Amniotic stem cell (primary cell): ENCODE measurements around the gene HAVCR1.
"Not testable (repeated sequence)": the region's sequence is repeated elsewhere in the genome, so short reads cannot be mapped to it uniquely, and the experiment has no call there.

Experiments
- DNase-seq: peaks from one replicate; lab custom pipeline; 2025; lab: John Stamatoyannopoulos, UW

Gene HAVCR1

DNA sequence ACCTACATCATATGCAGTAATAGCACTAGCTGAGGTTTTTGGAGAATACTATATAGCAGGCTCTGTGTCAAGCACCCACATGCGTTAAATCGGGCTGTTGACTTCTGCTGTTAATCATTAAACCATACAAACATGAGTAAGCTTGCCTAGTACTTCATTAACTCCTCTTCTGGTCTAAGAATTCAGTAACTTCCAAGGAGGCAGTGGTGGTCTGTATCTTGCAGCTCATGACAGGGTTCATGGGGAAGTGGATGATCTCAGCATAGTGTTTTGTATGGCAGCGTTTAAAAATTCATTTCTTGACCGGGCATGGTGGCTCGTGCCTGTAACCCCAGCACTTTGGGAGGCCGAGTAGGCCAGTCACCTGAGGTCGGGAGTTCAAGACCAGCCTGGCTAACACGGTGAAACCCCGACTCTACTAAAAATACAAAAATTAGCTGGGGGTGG is at the start of gene HAVCR1:
Gene HAVCR1 (minus strand): TSS at position 24 of the 447 bp plus-strand sequence. CDS start 1,173 bp downstream, outside the sequence.
- no peak for DNase-seq

DNA sequence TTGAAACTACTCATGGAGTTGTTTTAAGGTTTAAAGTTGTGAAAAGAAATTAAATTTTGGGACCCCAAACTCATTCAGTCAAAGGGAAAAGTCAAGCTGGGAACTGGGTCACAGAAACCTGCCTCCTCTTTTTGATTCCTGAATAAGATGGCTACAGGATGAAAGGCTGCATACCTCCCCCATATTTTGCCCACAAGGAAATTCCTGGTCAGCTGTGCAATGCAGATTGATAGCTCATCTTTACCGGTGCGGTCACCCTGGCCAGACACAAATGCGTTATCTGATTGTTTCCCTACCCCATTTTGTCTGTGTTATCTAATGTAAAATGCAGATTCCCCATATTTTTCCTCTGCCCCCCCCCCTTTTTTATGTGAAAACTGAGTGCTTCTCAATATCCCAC is 48.6 kb upstream of the HAVCR1 start:
- DNase-seq, result no peak

DNA sequence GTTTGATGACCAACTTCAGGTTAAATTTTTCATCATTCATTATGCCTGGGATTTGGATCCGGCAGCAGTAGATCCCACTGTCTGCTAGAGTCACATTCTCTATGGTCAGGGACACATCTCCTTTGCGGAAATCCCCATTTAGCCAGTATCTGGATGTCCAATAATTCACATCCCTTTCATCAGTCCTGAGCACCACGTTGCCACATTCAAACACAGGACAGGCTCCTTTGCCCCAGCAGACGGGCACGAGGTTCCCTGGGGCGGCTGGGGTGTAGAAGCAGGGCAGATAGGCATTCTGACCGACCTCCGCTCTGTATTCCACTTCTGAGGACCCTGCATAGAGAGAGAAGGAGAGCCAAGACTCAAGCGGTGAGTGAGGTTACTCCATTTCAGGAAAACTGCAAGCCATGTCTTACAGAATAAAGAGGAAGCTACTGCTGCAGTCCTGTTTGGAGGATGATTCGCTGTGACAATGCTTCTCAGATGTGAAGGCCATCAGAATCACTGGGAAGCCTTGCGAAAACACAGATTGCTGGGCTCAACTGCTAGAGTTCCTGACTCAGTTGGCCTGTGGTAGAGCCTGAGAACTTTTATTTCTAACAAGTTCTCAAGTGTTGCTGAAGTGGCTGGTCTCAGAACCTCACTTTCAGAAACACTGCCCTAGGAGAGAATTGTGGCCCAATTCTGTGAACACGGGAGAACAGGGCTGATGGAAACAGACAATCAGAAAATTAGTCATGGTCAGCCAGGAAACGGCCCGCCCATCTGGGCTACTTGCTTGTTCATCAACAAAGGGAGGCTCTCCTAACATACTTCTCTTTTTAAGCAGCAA is 47.9 kb upstream of the HAVCR1 start:
- no peak for DNase-seq

DNA sequence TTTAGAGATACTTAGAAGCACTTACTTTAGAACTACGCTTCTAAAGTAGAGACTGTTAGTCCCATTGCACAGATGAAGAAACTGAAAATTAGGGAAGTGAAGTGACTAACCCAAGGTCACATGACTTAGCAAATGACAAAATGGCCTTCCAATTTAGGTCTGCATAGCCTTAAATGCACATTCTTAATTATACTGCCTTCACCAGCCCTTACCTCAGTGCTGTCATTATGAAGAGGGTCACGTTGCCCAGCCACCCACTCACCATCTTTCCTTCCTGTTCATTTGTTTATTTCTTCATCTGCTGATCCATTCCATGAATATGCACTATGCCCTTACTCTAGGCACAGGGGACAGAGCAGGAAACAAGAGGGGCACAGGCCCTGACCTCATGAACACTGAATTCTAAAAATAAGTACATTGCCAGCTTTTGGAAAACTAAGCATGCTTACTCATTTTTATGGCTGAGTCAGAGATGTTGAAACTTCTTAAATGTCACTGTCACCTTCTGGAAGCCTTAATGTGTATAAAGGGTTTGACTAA is 41.3 kb upstream of the HAVCR1 start:
- DNase-seq, result peak; percentile 8

DNA sequence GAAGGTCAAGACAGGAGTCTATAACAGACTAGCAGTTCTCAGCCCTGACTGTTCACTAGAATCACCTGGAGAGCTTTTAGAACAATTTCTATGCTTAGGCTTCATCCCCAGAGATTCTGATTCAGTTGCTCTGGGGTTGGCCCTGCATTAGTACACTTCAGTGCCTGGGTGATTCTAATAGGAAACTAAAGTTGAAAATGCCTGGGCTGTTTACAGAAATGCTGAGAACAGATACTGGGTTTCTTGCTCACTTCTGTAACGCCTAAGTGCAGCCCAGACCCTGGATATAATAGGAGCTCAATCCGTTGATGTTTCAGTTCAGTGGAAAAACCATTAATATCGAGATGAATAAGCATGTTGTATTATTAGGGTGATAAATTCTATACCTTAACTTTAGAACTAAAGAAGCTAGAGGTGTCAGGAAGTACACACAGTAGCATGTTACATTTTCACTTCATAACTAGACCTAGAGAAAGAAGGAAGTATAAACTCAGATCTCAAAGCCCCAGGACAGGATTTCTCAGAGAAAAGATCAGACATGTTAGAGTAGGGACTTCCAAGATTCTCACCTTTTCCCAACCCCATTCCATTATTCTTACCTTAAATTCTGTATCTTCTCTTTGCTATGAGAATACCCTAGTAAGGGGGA is 29.6 kb upstream of the HAVCR1 start:
- no peak for DNase-seq

DNA sequence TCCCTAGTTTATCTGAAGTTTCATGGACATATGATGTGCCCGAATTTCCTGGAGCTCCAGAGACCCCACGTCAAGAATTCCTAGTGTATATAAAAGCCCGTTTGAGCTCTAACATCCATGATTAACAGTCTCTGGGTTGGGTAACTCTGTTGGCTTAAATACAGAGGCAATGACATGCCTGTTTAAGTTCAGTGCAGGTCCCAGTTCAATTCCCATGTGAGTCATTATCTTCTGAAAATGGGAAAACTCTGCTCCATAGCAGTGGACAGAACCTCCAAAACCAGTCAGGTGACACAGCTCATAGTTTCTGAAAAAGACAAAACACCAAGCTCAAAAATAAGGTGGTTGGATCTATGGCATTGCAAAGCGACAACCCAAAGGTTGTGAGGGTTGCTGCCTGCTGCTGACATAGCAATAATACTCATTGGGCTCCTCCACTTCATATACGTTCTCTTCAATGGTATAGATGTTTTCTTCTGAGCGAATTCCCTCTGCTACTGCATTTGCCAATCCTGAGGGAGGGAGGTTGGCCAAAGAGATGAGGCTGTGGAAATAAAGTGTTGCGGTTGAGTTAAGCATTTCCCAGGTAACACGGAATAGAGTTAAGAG is 27.9 kb upstream of the HAVCR1 start:
- no peak for DNase-seq

DNA sequence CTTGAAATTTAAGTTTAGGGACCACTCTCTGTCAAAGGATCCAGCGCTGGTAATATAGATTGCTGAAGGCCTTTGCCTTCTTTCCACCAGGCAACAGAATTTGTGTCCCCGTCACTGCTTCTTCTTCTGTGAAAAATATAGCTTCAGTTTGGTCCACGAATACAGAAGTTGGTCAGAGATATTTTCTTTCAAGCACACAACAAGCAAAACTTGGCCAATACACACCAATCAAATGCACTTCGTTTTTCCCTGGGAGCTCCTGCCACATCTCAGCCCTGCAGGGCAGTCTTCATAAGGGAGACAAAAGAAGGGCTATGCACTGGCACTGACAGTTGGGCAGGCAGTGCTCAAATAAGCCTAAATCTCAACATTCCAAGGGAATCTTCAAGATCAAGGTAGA is 27.0 kb upstream of the HAVCR1 start:
- DNase-seq, result no peak

DNA sequence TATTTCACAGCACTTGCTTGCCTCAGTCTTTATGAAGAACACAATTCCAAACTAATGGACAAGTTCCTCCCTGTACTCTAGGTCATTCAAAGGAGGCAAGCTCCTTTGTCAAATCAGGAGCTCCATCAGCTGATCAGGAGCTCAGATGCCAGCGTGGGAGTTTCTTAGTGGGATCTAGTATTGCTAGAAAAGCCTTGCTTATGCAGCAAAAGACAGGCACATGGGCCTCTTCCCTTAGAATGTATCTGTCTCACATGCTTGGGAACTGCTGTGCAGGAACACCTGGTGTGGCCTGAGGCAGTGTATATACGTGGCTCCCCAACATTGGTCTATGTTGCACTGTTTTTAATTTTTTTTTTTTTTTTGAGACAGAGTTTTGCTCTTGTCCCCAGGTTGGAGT is 21.4 kb upstream of the HAVCR1 start:
- no peak for DNase-seq

DNA sequence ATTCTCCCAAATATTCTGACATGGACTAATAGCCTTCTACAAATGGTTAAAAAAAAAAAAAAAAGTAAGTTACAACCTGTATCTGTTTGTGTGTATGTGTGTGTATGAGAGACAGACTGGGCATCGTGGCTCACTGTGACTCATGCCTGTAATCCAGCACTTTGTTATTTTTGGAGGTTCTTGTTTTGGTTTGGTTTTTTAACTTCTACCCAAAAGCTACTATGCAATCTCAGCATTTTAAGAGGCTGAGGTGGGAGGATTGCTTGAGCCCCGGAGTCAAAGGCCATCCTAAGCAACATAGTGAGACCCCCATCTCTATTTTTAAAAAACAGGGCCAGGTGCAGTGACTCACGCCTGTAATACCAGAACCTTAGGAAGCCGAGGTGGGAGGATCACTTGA is 17.6 kb upstream of the HAVCR1 start:
- peak; percentile 7 for DNase-seq

DNA sequence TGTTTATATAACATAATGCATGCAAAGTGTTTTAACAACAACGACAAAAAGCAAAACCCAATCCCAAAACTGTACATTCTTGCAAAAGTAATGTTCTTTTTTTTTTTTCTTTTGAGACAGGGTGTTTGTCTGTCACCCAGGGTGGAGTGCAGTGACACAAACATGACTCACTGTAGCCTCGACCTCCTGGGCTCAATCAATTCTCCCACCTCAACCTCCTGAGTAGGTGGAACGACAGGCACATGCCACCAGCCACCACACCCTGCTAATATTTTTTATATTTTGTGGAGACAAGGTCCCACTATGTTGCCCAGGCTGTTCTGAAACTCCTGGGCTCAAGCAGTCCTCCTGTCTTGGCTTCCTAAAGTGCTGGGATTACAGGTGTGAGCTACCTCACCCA is 13.6 kb upstream of the HAVCR1 start:
- no peak for DNase-seq

DNA sequence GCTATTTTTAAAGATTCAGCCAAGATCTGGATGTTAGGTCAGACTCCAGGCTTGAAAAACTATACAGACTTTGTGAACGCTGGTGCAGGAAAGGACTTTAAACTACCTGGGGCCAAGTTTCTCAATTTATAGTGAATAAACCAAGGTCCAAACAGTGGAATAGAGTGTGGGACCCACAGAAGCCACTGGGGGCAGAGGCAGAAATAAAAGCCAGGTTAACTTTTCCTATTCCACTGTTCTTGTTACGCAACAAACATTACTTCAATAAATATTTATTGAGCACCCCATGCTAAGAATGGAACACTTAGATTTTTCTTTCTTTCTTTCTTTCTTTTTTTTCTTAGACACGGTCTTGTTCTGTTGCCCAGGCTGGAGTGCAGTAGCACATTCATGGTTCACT is 11.0 kb upstream of the HAVCR1 start:
- no peak for DNase-seq

DNA sequence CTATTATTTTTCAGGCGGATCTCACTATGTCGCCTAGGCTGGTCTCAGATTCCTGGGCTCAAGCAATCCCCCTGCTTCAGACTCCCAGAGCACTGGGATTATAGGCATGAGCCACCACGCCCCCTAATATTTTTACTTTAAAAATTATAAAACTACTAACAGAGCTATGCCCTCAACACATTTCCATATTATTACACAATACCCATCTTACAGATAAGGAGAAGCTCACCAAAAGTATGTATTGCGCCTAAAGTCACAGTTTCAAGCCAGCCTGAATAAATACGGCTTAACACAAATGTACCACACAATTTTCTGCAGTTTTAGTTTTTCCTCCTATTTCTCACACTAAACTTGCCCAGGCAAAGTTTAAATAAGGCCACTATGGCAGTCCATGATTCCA is 9.9 kb upstream of the HAVCR1 start:
- no peak for DNase-seq

DNA sequence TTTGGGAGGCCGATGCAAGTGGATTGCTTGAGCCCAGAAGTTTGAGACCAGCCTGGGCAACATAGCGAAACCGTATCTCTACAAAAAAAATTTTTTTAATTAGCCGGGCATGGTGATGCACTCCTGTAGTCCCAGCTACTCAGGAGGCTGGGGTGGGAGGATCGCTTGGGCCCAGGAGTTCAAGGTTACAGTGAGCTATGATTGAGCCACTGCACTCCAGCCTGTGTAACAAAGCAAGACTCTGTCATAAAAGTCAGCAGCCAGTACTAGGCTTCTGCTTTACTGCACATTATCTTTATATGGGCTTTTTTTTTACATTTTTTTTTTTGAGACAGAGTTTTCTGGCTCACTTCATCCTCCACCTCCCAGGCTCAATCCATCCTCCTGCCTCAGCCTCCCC is 9.4 kb upstream of the HAVCR1 start:
- DNase-seq, result no peak

DNA sequence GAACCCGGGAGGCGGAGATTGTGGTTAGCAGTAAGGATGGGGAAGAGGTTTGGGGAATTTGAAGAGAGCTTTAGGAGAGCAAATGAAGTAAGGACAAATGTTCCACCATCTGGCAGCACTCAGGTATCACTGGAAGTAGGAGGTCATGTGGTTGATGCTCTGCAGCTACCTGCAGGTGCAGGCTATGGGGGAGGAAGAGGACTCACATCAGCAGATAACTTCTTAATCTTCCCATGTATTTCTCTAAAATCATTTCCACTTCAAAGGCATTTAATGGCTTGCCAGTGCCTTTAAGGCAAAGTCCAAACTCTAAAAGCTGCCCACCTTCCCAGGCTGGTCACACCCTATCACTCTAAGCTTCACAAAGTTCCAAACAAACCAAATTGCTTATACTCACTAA is 8.1 kb upstream of the HAVCR1 start:
- DNase-seq, result no peak

DNA sequence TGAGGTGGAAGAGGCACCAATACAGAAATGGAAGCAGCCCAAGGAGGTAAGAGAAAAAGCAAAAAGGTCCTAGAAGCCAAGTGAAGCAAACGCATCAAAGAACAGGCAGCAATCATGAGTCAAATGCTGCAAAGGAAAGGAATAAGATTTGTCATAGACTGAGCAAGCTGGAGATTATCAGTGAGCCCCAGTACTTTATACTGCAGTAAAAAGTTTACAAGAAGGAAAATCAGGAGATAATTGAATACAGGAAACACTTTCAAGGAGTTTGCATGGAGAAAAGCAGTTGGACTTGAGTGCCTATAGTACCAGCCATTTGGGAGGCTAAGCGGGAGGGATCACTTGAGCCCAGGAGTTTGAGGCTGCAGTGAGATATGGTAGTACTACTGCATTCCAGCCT is 7.2 kb upstream of the HAVCR1 start:
- no peak for DNase-seq

DNA sequence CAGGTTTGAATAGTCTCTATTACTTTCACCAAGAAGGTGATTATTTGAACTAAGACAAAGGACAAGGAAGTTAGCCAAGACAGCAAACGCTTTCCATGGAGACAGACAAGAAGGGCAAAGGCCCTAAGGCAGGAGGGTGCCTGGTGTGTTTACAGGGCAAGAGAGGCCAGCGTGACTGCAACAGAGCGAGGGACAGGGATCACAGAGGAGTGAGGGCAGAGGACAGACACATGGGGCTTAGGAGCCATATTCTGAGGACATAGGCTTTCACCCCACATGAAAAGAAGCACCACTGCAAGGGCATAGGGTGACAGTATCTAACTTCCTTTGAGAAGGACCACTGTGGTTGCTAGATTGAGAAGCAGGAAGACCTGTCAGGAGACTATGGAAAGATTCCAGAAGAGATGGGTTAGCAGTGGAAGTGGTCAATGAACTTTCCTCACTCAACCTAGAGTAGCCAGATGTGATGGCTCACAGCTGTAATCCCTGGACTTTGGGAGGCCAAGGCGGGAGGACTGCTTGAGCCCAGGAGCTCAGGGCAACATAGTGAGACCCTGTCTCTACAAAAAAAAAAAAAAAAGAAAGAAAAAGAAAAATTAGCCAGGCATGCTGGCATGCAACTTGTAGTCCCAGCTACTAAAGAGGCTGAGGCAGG is 5.0 kb upstream of the HAVCR1 start:
- DNase-seq, result no peak

DNA sequence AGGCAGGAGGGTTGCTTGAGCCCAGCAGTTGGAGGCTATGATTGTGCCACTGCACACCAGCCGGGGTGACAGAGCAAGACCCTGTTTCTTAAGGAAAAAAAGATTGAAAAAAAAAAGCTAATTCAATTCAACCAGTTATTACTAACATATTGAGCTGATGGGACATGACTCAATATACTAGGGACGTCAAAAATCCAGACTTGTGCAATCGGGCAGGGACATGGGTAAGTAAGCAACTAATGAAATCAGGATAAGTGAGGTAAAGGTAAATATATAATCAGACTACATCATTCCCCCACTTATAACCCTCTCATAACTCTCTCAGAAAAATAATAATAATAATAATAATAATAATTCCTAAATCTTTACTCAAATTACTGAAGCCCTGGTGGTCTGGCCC is 975 bp upstream of the HAVCR1 start:
- DNase-seq, result no peak

DNA sequence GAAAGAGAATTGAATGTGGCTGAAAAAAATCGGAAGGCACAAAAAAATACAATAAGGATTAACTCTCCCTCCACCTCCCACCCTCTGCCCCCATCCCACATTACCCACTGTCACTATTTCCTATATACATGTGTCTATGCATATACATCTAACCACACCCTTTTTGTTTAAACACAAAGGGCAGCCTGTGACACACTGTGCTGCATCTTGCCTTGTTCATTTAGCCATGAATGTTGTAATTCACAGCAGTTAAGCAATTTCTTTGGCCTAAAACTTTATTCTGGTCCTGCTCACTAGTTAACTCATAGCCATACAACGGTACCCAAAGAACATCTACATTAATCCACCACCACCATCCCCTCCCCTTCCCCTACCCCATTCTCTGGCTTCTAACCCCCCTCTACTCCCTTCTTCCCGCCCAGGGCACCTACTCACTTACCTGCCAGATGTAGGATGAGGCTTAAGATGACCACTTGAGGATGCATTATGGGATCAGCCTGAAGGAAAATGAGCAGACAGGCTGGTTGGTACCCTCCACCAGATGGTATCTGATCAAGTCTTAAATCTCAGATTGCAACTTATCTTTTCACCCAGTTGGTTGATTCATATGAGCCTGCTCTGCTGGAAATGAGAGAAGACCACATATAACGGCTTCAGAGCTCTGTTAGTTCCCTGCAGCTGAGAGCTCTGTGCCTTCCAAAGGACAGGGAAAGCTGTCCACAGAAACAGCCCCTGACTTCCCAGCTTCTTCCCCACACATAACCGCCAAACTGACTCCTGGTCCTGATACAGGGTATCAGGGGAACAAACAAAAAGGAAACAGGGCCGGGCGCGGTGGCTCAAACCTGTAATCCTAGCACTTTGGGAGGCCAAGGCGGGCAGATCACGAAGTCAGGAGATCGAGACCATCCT is 1.2 kb downstream of the HAVCR1 start:
- no peak for DNase-seq

DNA sequence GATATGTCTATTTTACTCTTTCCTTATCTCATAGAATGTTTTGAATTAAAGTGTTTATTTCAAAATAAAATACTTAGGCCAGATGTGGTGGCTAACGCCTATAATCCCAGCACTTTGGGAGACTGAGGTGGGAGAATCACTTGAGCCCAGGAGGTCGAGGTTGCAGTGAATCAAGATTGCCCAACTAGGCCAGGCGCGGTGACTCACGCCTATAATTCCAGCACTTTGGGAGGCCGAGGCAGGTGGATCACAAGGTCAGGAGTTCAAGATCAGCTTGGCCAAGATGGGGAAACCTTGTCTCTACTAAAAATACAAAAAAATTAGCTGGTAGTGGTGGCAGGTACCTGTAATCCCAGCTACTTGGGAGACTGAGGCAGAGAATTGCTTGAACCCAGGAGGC is 2.1 kb downstream of the HAVCR1 start:
- not testable (repeated sequence) for DNase-seq

DNA sequence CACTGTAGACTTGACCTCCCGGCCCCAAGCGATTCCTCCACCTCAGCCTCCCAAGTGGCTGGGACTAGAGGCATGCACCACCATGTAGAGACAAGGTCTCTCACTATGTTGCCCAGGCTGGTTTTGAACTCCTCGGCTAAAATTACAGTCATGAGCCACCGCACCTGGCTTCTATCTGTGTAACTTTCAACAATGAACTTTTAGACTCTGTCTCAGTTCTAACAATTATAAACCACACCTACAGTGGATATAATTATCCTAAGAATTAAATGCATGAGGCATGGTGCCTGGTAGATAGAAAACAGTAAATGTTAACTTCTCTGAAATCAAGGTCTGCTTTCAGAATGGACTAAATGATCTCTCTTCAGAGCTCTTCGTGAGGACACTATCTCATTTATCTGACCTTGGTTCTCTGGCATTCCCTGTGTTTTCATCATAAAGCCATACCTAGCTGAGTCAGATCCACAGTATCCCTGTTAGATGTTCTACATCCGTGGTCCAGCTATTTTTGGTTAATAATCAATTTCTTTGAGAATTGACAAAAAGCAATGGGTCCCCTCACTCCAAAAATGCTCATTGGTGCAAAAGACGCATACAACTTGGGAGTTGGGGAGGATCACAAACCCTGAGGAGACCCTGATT is 7.2 kb downstream of the HAVCR1 start:
- DNase-seq, result no peak

DNA sequence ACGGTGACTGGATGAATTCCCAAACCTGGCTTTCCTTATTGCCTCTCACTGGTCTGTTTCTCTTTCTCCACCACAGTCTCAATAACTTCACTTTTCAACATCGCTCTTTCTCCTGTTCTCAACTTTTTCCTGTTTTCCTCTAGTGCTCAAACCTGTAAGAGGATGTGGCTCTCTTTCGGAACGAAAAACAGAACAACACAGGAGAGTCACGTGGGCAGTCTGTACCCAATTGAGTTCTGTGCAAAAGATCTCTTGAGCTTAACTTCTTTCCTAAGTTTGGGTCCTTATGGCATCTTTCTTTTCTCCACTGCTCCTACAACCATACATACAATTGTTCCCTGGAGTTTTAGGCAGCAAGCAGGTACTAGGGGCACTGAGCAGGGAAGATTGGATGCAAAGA is 8.9 kb downstream of the HAVCR1 start:
- no peak for DNase-seq
